ENCODE data around the gene MCTP1. TPM values are rescaled to one million over a fixed set of nuclear protein-coding genes. Genes with fewer than 3 reads are reported as not detected.

The MCTP1 gene
- total RNA-seq, 1 donor from 2014 or later = 51.7 TPM

DNA sequence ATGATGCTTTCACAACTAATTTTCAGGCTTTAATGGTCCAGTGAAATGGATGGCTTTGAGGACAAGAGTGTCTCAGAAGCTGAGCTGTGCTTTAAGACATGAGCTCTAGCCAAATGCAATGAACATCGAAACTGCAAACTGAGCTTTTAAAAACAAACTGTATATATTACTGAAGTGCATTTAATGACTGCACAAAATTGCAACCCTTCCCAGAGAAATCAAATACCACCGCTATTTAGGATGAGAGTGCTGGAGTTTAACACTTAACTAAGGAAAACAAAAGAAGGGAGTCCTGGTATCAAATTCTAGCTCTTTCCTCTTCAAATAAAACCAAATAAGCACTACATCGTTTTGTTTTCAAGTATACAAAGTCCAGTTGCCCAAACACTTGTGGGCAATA is 502.5 kb downstream of the MCTP1 start:
- no peak for DNase-seq (ENCODE audit: extremely low read depth, low read depth, low spot score)

DNA sequence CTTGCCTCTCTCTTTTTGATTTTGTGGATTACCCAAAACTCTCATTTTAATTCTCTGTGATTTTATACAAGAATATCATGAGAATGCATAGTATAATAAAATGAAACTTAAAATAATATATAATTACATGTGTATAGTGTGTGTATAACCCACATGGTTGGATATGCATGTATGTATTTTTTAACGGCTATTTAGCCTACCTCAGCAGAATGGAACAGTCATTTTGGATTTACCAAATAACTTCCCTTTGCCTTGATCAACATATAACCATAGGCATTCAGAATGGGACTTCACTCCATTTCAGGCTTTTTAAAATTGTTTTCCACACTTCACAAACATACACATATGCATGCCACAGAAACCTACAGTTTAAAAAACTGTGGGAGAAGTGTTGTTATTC is 505.2 kb downstream of the MCTP1 start:
- DNase-seq (ENCODE audit: extremely low read depth, low read depth, low spot score) = no peak

DNA sequence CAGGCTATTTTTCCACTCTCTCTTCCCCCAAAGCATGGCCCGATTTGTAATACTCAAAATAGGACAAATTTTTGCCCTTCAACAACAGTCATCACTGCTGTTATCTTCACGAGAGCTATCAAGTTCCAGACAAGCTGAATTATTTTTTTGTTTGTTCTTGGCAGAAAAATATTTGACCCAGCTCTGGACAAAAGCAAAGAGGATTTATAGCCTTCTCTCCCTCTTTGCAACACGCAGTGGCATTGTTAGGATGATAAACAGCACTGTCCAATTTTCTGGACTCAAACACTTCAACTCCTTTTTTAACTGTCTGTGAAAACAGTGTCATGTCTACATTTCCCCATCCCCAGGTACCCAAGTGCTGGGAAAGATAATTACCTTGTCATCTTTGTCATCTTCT is 506.2 kb downstream of the MCTP1 start:
- DNase-seq (ENCODE audit: extremely low read depth, low read depth, low spot score) = no peak

DNA sequence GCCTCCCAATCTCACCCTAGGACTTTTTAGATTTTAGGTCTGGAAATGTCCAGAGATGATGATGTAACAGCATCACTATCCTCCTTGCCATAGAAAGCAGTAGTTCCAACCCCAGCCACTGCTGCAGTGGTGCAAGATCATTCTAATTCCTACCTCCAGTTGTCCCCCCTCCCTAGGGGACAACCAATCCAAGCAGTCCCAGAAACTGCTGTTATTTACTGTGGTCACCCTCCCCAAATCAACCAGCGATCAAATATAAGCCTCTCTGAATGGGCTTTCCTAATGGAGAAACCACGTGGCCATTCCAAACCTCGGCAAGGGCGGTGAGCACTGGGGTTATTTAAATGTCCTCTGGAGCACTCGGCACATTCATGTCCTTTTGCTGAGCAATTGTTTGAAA is 506.6 kb downstream of the MCTP1 start:
- no peak for DNase-seq (ENCODE audit: extremely low read depth, low read depth, low spot score)

DNA sequence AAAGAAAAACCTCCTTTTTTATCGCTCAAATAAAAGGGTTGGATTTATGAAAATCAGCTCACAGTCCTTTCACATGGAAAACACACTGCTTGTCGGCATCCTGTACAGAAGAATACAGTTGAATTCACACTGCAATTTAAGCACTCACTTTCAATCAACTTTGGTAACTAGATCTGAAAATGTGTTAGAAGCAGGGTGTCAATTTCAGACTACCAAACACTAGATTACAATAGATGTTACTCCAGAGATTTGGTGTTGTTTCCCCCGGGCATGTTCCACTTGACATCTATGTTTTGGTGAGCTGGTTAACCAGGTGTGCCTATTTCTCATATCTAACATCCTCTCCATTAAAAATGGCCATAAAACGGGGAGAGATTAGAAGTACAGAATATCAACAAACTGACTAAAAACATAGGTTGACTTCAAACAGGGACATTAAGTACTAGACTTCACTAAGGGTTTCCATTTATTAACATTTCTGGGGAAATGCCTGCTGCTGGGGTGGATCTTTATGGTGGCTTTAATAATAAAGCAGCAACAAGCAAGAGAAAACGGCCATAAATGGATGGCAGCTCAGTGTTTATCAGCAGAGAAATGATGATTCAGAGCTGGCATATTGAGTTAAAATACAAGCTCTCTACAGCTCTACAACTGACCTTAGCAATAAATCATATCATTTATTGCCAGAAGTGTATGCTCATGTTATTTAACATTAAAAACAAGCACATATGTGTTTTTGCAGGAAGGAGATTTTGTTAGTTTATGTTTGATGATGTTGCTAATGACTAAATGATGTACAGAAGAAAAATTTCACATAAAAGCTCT is 507.6 kb downstream of the MCTP1 start:
- no peak for DNase-seq (ENCODE audit: extremely low read depth, low read depth, low spot score)

DNA sequence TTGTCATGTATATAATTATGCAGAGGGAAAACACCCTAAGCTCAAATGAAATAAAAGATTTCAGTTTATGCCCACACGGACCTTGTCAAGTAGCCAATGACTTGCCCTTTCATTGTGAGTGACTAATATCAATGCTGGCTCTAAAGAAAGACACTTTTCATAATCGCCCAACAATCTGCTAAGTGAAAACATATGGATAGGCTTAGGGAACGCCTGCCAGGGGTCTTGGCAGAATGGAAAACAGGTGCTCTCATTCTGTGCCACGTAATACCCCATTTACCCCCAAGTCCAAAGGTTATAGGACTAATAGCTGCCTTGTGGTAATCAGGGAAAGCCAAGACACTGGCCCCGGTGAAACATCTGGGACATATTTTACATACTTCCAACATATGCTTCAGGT is 508.7 kb downstream of the MCTP1 start:
- no peak for DNase-seq (ENCODE audit: extremely low read depth, low read depth, low spot score)

DNA sequence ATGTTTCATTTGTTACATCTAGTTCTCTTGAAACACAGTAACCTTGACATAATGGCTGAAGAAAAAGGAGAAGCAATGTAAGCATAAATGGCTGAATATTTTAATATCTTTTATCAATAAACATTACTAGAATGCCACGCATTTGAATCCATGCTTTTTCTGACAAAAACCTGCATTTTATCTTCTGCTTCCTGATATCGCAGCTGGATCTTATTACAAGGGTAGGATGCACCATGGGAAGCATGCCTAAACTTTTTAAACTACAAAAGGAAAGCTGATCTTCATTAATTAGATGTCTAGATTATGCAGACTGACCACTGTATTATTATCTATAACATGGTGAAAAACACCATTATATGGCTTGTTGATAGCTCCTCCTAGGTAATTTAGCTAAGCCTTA is 509.8 kb downstream of the MCTP1 start:
- no peak for DNase-seq (ENCODE audit: extremely low read depth, low read depth, low spot score)

DNA sequence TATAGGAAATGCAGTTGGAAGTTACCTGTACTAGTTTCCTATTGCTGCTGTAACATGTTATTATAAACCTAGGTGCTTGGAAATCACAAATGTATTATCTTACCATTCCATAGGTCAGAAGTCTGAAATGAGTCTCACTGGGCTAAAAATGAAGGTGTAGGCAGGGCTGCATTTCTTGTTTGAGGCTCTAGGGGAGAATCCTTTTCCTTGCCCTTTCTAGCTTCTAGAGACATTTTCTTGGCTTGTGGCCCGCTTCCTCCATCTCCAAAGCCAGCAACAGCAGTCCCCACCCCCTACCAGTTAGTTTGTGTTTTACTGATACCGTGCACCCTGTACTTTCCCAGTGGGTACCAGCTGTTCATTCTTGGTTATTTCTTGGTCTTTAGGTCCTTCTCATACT is 513.2 kb downstream of the MCTP1 start:
- DNase-seq (ENCODE audit: extremely low read depth, low read depth, low spot score) = no peak

DNA sequence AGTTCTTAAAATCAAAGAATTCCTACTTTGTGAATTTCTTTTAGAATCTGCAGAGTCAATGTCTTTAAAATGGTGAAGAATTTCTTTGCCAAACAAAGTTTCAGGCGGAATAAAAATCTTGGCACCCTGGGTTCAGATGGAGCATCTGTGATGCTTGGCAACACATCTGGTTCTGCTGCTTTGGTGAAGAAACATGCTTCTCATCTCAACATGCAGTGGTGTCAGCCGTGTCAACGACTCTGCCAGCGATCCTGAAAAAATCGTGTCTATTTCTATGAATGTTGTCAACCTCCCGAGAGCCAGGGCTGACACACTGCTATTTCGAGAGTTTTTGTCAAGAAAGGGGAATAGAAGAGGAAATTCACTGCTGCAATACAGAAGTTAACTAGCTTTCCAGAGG is 514.9 kb downstream of the MCTP1 start:
- no peak for DNase-seq (ENCODE audit: extremely low read depth, low read depth, low spot score)

DNA sequence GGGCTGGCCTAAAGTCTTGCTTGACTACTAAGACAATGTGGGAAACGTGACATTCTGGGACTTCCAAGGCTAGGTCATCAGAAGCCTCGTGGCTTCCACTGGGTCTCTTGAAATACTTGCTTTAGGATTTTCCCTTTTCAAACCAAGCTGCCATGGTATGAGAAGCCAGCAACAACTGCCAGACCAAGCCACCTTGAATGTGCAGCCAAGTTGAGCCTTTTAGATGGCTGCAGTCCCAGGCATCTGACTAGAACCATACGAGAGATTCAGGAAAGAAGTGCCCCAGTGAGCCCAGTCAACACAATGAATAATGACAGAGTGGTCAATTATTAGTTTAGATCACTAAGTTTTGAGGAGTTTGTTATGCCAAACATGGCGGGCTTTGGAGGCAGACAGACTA is 523.1 kb downstream of the MCTP1 start:
- no peak for DNase-seq (ENCODE audit: extremely low read depth, low read depth, low spot score)

DNA sequence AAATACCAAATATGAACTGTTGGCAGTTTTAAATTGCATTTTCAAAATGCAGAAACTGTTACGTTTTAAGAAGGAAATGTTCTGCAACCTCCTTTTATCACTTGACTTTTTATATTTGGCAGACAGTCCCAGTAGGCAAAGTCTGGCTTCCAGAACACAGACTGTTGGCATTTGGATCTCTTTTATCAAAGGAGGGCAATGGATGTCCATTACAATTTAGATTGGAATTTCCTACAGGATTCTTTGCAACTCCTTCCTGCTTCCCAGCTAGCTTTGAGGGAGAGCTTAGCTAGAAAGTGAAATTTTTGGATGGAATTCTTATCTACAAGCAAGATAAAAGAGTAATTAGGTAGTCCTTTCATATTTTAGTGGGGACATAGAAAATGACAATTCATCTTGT is 523.8 kb downstream of the MCTP1 start:
- DNase-seq (ENCODE audit: extremely low read depth, low read depth, low spot score) = no peak

DNA sequence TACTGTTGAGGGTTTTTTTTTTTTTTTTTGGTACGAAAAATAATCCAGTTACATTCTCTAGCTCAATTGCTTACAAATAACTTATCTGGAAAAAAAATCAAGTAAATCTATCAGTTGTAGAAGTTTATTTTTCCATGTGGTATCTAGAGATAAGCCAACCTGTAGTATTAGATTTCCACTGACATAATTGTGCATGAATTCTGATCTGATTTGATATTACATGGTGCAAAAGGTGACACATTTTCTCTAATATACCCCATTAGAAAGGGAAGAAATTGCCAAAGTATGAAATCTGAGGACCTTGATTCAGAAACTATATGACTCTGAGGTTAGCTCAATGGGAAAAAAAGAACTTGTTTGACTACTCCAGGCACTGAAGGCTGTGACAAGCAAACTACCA is 524.9 kb downstream of the MCTP1 start:
- no peak for DNase-seq (ENCODE audit: extremely low read depth, low read depth, low spot score)

DNA sequence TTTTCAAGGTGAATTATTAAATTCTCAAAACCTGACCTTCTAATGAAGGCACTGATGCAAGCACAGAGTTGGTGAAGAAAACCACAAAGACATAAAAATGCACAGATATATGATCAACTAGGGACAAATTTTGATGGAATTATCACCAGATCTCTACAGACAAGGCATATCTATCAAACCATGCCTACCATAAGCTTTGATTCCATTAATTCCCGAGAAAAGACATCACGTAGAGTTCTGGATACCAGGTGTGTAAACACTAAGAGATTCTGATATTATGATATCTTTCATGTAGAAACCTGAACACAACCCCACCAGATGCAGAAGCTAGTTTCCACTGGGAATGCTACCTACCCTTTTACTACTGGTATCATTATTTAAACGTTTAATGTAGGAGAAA is 525.9 kb downstream of the MCTP1 start:
- DNase-seq (ENCODE audit: extremely low read depth, low read depth, low spot score) = no peak

DNA sequence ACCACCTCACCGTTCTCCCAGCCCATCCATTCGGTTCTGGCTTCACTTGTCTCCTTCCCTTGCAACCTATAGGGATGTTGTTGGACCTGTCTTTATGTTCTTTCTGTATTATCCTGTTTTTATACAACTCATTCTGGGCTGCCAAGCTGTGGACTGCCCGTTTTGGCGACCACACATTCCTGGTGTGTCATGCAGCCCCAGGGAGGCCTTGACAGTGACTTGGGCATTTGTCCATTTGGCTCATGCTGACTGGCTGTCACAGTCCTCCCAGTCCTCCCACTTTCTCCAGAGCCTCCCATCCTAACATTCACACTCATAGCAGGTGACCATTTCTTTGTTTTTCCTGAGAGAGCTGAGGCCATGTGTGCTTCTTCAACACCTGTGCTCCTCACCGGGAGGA is 530.1 kb downstream of the MCTP1 start:
- no peak for DNase-seq (ENCODE audit: extremely low read depth, low read depth, low spot score)

DNA sequence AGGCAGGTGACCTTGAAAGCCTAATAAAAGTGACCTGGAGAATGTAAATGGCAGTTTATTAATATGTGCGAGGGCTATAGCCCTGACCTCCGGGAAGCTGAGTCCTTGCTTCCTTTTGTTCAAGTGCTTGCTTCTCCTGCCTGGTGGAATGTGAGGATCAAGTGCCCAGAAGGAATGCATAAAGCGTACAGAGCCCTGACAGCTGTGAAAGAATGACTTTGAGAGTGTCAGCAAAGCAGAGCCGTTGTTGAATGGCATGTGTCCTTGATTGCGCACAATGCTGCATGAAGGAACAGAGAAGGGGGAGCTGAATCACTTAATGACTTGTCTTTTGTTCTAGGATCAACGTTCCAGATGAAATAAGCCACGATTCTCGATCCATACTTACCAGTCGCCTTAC is 533.4 kb downstream of the MCTP1 start:
- DNase-seq (ENCODE audit: extremely low read depth, low read depth, low spot score) = no peak

DNA sequence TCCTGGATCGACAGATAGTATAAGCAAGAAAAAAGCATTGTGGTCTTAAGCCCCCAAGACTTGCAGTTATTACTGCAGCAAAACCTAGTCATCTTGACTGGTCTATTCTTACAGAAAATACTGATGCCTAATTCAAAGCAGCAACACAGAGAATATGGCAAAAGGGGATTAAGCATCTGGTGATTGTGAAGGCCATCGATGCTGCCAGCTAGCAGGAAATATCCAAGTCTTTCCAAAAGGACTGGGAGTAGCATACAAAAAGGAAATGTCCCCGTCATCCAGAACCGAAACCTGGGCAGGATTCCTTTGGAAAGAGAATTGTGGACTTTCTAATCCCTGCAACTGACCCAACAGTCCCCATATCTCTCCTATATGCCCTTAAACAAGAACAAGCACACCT is 534.2 kb downstream of the MCTP1 start:
- no peak for DNase-seq (ENCODE audit: extremely low read depth, low read depth, low spot score)

DNA sequence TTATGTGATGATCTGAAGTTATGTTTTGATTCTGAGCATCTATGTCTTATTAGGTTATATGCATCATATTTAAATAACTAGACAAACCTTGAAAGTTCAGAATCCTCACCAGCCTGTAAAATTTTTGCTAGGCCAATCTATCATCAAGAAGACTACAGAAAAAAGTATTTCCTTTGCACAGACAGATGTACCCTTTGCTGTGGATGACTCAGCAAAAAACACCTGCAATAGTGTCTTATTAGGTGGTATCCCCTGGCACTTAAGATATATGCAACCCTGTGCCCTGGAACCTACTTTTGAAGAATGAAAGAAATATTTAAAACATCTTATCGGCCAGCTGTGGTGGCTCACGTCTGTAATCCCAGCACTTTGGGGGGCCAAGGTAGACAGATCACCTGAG is 535.9 kb downstream of the MCTP1 start:
- no peak for DNase-seq (ENCODE audit: extremely low read depth, low read depth, low spot score)

DNA sequence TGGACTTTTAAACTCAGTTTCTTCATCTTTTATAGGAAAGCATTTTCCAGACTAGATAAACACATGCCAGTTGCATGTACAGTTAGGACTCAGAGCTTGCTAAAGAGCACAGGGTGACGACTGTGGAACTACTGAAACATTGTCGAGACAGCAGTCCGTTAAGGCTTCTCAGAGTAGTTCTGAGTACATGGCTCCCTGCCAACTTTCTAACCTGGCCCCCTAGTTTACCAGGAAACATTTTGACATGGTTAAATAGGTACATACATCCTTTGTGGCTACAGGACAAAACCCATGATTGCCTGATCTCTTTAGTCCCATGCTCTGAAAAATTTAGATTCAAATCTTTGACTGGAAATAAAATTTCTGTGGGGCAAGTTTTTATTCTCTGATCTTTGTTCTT is 536.7 kb downstream of the MCTP1 start:
- no peak for DNase-seq (ENCODE audit: extremely low read depth, low read depth, low spot score)

DNA sequence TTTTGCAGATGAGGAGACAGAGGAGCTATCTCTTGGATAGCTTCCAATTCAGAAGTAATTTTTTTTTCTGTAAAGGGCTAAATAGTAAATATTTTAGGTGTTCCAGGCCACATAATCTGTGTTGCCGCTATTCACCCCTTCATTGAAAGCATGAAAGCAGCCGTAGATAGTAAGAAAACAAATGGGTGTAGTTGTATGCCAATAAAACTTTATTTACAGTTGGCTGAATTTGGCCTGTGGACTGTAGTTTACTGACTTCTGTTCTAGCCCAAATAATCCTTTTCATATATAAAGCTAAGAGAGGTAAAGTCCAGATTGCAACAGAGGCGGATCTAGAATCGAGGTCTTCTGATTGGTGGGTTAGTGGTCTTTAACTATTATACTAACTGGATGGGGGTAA is 537.5 kb downstream of the MCTP1 start:
- DNase-seq (ENCODE audit: extremely low read depth, low read depth, low spot score) = no peak

DNA sequence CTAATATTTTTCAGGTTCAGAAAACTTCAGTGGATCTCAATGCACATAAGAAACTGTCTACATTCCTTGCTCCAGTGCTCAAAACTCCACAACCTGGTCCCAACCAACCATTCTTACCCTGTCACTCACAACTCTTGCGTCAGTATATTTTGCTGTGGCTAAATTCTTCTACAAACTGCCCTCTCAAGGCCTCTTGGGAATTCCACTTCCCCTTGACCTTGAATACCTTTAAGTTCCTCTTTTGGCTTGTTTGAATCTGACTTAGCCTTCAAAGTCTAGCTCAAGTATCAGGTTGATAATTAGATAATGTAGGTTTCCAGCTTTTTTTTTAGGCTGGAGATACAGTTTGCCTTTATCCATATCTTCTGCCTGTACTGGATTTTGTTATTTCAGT is 538.2 kb downstream of the MCTP1 start:
- DNase-seq (ENCODE audit: extremely low read depth, low read depth, low spot score) = no peak

DNA sequence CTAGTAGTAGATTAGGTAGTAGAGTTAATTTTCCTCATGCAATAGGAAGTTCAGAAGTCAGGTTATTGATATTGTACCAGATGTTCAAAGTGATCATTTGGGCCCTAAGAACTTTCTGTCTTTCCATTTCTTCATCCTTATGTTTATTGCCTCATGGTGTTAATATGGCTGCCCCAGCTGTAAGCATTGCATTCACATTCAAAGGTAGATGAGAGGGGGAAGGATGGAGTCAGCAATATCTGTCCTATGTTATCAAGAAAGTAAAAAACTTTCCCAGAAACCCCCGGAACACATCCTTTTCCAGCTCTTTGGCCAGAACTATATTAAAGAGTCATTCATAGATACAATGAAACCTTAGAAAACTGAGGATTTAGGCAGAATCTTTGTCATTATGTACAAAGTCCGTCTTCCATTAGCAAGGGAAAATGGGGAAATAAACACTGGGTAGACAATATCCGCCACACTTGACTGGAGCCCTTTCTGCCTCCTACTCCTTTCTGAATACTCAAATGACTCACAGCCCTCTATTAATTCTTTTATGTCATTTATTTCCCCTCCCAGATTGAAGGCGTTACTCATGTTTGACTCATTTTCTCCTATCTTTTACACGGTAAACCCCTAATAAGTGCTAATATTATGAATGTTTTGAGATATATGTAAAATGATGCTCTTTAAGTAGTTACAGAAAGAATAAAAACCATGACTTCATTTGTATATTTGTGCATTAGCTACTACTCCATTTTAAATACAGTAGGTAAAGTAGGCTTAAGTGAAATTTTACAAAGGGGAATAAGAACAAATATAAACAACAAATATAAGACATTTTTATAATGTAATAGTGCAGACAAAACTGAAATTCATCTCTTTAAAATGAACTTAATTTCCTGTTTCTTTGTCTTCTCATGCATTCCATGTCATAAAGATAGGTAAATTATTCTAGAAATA is 538.8 kb downstream of the MCTP1 start:
- no peak for DNase-seq (ENCODE audit: extremely low read depth, low read depth, low spot score)

DNA sequence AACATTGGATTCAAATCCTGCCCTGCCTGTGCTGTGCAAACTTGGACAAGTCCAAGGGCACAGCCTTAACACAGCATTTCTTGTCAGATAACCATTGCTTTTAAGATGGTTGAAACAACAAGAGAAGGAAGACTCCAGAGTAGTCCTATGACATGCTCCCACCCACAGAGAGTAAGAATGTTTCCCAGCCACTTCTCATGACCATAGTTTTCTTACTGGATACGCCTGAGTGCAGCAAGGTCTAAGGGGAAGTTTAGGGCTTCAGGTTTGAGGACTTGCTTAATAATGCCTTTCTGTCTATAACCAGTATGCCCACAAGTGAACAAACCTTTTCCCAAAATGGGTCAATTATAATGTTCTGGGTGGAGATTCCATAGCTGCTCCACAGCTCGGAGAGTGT is 540.0 kb downstream of the MCTP1 start:
- DNase-seq (ENCODE audit: extremely low read depth, low read depth, low spot score) = no peak

All from glomerular endothelial cell (primary cell).